ENCODE data around the gene DSC2. TPM values are rescaled to one million over a fixed set of nuclear protein-coding genes. Genes with fewer than 3 reads are reported as not detected.
A peak's percentile ranks its signal among the peaks of the same experiment; 100 is the strongest.

Gene DSC2
- total and polyA plus RNA-seq, 8 donors: 0.58 to 47.0 (median 9.2) TPM

DNA sequence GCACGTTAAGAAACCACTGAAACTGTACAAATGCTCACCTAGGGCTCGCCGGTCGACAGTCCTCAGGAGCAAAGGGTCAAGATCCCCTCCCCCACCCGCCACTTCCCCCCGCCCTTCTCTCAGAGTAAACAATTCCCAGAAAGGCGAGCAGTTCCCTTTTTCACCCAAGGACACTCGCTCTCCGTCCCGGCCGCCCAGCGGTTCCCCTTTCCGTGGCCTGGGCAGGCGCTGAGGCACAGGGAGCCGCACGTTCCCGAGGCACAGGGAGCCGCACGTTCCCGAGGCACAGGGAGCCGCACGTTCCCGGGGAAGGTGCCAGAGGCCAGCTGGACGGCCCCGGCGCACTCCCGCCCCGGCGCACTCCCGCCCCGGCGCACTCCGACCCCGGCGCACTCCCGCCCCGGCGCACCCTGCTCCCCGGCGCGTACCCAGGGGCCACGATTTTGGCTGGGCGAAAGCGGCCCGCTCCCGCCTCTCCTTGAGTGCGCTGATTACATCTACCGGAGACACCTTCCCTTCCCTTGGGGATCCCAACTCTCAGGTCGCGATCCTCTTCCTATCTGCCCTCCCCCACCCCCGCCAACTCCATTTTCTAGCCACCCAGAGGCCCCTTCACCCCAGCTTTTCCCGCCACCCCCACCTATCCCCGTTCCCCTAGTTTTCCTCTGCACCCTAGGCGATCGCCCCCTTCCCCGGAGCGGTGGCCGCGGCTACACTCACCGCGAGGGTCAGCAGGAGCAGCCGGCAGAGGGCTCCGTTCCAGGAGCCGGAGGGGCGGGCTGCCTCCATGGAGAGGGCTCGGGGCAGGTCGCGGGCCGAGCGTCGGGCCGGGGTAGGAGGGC, 817 bp downstream of the DSC2 start:
- Histone ChIP-seq H3K4me3 (peak overlapping the region; percentile 50 to 62 (median 58)), H3K9me3 (no peaks in the 10 kb centered on the region), H3K27ac (peak overlapping the region; percentile 78 to 88 (median 82)), H3K4me1 (peaks cover 5 to 26% (median 17%) of the 10 kb centered on the region in 4 donors), H3K36me3 (no peaks in the 10 kb centered on the region), H3K27me3 (peaks cover 0 to 33% (median 0%) of the 10 kb centered on the region in 3 donors)
- TF ChIP-seq EP300 (IDR thresholded peaks at IDR 0.05): no peak
- peak in 2 of 3 donors; percentile 10 to 45 for TF ChIP-seq POLR2AphosphoS5 (IDR thresholded peaks at IDR 0.05)
- WGBS, 5 donors: 0 to 3% (median 1%) methylated on average over 33 to 72 of the region's 72 CpGs
- DNase-seq: peak; percentile 75 to 91
- intact Hi-C loops (cut with DNase I; ENCODE audit: low total_unique reads): no loop called here

DNA sequence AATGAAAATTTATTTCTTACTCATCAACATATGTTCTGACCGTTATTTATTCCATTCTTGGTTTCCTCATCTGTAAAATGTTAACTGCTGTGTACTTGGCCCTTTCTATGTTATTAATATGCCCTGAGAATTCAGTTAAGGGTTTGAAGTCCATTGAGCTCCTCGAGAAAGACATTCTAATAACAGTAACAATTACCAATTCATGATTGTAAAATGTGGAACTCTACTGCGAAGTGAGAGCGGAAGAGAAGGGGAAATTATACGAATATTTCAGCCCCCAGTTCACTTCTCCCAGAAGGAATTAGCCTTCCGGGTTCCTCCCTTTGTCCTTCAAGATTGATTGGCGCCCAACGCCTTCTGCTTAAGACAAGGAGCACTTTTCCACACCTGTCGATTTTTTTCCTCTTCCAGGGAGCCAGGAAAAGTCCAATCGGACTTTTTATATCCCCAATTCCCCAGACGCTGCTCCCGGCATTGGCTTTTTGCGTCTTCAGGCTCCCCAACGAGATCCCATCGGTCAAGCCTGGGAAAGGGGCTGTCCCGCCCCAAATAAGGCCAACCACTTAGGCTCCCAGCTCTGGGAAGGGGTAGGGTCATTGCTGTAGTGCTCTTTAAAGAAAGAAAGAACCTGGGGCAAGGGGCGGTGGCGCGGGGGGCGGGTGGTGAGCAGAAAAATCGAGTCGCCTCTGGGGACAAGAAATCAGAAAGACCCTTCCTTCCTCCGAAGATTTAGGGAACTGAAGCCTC, 1.6 kb downstream of the DSC2 start:
- H3K36me3 ChIP-seq: no peaks in the 10 kb centered on the region
- H3K27ac ChIP-seq: peak overlapping the region; percentile 78 to 88 (median 82)
- H3K9me3 ChIP-seq: no peaks in the 10 kb centered on the region
- no peak for TF ChIP-seq POLR2AphosphoS5 (IDR thresholded peaks at IDR 0.05)
- no peak for TF ChIP-seq POLR2A (IDR thresholded peaks at IDR 0.05)
- H3K4me3 ChIP-seq: peak overlapping the region; percentile 50 to 62 (median 58)
- 10 to 18% (median 17%) methylated on average over 23 of the region's 23 CpGs for WGBS, 5 donors
- H3K27me3 ChIP-seq: peaks cover 0 to 33% (median 0%) of the 10 kb centered on the region in 3 donors
- intact Hi-C loops (cut with DNase I; ENCODE audit: low total_unique reads): no loop called here
- peaks cover 5 to 26% (median 17%) of the 10 kb centered on the region in 4 donors for H3K4me1 ChIP-seq
- DNase-seq: peak in 1 of 2 donors; percentile 58

DNA sequence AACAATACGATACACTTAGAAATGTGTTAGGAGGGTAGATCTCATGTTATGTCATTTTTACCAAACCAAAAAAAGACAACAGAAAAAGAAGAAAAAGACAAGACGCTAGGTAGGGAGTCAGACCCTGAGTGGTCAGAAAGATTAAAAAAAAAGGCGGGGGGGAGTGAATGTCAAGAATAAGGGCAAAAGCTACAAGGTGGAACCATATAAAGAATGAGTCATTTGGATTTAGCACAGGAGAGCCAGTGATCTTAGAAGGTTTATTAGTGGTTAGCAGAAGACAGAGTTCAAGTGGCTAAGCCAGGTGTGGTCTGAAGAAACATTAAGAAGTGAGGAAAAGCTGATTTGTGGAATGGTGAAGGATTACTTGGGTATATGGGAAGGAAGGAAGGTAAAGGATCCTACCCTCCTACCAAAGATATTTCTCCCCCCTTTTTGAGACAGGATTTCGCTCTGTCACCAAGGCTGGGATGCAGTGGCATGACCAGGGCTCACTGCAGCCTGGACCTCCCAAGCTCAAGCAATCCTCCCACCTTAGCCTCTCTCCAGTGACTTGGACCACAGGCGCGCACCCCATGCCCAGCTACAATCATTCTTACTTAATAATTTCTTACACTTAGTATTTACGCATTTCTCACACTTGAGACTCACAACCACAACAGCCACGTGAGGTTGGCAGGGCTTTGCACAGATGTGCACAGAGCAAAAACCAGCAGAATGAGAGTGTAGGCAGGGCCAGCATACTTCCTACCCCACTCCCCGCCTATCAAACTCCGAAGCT, 2.6 kb downstream of the DSC2 start:
- Histone ChIP-seq H3K27ac (no peak overlapping the region), H3K9me3 (no peaks in the 10 kb centered on the region), H3K27me3 (peaks cover 0 to 33% (median 0%) of the 10 kb centered on the region in 3 donors), H3K4me1 (peaks cover 5 to 26% (median 17%) of the 10 kb centered on the region in 4 donors), H3K36me3 (no peaks in the 10 kb centered on the region), H3K4me3 (peak overlapping the region in 1 of 4 donors; percentile 62)
- 82 to 93% (median 90%) methylated on average over 10 of the region's 10 CpGs for WGBS, 5 donors
- intact Hi-C loops (cut with DNase I; ENCODE audit: low total_unique reads): no loop called here
- TF ChIP-seq, protein P1, sequence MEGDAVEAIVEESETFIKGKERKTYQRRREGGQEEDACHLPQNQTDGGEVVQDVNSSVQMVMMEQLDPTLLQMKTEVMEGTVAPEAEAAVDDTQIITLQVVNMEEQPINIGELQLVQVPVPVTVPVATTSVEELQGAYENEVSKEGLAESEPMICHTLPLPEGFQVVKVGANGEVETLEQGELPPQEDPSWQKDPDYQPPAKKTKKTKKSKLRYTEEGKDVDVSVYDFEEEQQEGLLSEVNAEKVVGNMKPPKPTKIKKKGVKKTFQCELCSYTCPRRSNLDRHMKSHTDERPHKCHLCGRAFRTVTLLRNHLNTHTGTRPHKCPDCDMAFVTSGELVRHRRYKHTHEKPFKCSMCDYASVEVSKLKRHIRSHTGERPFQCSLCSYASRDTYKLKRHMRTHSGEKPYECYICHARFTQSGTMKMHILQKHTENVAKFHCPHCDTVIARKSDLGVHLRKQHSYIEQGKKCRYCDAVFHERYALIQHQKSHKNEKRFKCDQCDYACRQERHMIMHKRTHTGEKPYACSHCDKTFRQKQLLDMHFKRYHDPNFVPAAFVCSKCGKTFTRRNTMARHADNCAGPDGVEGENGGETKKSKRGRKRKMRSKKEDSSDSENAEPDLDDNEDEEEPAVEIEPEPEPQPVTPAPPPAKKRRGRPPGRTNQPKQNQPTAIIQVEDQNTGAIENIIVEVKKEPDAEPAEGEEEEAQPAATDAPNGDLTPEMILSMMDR (IDR thresholded peaks at IDR 0.05): no peak
- TF ChIP-seq EP300 (IDR thresholded peaks at IDR 0.05) (no peak), POLR2AphosphoS5 (IDR thresholded peaks at IDR 0.05) (no peak), POLR2A (IDR thresholded peaks at IDR 0.05) (no peak)
- DNase-seq: peak in 1 of 2 donors; percentile 16

DNA sequence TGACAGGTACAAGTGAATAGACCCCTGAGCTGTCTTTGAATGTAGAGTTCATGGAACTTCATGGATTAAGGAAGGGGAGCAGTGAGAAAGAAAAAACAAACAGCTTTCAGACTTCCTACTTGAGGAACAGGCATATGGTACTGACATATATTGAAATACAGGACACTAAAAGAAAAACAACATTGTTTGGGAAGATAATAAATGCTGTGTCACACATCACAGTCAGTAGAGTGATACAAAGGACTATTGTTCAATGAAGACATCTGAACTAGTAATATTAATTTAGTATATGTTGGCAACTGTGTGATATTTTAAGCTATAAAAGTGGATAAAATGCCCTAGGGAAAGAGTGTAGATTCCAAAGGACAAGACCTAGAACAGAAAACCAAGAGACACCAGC, 3.3 kb downstream of the DSC2 start:
- no peak overlapping the region for H3K4me3 ChIP-seq
- TF ChIP-seq, protein P1 (IDR thresholded peaks at IDR 0.05): no peak
- TF ChIP-seq POLR2AphosphoS5 (IDR thresholded peaks at IDR 0.05) (no peak), EP300 (IDR thresholded peaks at IDR 0.05) (no peak), POLR2A (IDR thresholded peaks at IDR 0.05) (no peak)
- peaks cover 5 to 26% (median 17%) of the 10 kb centered on the region in 4 donors for H3K4me1 ChIP-seq
- H3K9me3 ChIP-seq: no peaks in the 10 kb centered on the region
- peaks cover 0 to 33% (median 0%) of the 10 kb centered on the region in 3 donors for H3K27me3 ChIP-seq
- no peaks in the 10 kb centered on the region for H3K36me3 ChIP-seq
- no peak overlapping the region for H3K27ac ChIP-seq
- DNase-seq: no peak
- intact Hi-C loops (cut with DNase I; ENCODE audit: low total_unique reads): no loop called here

DNA sequence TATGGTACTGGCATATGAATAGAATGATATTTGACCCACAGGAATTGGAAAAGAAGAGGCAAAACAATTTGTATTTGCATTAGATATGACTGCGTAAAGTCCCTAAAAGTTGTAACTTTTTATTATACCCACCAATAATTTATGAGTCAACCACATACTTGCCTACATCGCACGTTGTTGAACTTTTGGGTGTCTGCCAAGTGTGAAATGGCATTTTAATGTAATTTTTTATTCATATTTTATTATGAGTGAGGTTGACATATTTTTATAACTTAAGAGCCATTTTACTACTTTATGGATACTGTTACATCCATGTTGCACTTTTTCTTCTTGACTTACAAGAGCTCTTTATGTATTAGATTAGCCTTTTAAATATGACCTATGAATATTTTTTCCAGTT, 4.6 kb downstream of the DSC2 start:
- peak in 1 of 2 donors; percentile 14 for DNase-seq
- Histone ChIP-seq H3K27me3 (peaks cover 0 to 32% (median 0%) of the 10 kb centered on the region in 3 donors), H3K4me1 (peaks cover 5 to 26% (median 17%) of the 10 kb centered on the region in 4 donors), H3K36me3 (no peaks in the 10 kb centered on the region), H3K27ac (no peak overlapping the region), H3K4me3 (no peak overlapping the region), H3K9me3 (peaks cover 0 to 4% (median 0%) of the 10 kb centered on the region in 4 donors)
- TF ChIP-seq EP300 (IDR thresholded peaks at IDR 0.05) (no peak), POLR2AphosphoS5 (IDR thresholded peaks at IDR 0.05) (no peak), POLR2A (IDR thresholded peaks at IDR 0.05) (no peak)
- TF ChIP-seq, protein P1 (IDR thresholded peaks at IDR 0.05): no peak
- intact Hi-C loops (cut with DNase I; ENCODE audit: low total_unique reads): no loop called here
- WGBS, 5 donors: 65 to 75% (median 72%) methylated on average over 3 of the region's 3 CpGs
